HG02943 (cell line): ENCODE measurements around the gene DYNLT2.
"Not testable (repeated sequence)": the region's sequence is repeated elsewhere in the genome, so short reads cannot be mapped to it uniquely, and the experiment has no call there.

Source experiments
- ATAC-seq: cut with Tn5 transposase; IDR thresholded peaks from one replicate; pipeline ENCODE4 v1.9.1; 2021; ENCODE audit warnings: mild to moderate bottlenecking, low read depth, moderate library complexity; ENCODE audit not compliant: unreplicated experiment

The DYNLT2 gene

DNA sequence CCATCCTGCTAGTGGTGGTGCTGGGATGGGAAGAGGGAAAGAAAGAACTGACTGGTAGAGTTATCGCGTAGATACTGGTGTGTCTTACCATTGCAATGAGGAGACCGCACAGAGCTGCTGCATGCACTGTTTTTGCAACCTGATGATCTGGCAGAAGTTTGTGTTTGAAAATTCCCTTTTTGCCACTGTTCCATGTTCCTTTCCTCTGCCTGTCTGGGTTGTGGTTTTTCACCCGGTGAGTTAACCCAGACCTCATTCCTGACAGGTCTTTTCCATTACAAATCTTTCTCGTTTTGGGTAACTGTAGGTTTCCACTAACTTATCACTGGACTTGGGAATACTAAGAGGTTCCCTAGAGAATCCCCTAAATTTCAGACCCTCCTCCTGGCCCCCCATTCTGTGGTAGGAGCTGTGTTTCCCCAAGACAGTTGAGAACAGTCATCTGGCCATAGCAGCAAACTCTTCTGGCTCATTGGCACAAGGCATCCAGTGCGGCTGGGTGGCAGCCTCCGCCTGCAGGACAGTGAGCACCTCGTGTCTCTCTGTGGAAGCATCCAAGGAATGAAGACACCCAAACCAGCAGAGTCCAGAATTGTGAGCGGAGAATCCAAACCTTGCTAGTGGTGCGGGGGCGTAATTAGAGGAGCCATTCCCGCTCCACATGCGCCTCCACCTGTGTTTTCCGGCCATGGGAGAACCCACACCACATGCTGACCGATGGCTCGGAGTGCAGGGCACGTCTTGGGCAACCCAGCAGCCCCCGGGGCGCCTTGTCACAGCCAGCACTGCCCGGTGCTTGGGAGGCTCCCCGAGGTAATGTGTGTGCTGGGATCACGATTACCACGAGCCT is 32.8 kb upstream of the DYNLT2 start:
- ATAC-seq: no peak

DNA sequence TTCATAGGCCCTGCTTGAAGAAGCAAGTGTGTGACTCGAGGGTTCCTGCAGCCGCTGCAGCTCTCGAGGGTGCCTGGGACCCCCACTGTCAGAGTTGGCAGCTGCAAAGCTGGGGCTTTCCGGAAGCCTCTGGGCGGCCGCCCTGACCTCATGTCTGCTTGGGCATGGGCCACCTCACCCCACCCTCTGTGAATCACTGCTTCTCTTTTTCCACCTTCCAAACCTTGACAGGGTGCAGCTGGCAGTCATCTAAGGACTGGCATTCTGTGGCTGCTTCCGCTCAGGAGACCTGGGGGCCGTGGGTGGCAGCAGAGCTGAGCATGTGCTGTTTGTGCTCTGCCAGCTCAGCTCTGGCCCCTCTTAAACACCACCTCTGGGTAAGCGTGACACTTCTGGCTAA is 32.0 kb upstream of the DYNLT2 start:
- ATAC-seq: no peak

DNA sequence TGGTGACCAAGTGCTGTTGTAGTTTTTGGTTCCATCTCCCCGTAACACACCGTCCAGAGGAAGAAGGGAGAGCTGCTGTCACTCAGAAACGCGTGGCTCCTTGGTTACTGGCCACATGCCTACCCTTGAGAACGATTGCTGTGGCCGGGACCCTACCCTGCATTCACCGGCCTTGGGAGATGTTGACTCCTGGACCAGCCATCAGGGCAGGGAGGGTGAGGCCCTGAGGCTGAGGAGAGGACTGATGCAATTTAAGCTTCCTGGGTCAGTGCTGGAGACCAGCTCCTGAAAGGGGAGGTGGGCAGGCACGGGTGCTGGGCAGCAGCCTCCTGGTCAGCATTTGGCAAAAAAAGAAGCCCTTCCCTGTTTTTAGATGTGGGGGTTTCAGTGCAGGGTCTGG is 31.6 kb upstream of the DYNLT2 start:
- ATAC-seq: no peak

DNA sequence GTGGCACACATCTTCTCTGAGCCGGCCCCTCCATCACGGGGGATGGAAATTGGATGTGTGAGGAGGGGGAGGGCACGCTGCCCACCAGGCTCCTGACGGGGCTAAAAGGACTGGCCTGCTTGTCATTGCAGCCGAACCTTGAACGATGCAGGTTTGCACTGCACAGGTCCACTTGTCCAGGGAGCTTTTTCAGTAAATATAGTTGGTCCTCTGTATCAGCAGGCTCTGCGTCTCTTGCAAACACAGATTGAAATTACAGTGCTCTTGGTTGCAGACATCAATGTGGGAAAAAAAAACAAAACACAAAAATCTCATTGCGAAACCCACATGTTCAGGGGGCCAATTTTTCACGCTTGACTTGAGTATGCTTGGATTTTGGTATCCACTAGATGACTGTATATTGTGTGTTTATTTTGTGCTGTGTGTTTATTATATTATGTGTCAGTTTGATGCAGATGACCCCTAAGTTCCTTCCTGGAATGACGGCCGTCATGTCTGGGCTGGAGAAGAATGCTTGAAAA is 29.3 kb upstream of the DYNLT2 start:
- no peak for ATAC-seq

DNA sequence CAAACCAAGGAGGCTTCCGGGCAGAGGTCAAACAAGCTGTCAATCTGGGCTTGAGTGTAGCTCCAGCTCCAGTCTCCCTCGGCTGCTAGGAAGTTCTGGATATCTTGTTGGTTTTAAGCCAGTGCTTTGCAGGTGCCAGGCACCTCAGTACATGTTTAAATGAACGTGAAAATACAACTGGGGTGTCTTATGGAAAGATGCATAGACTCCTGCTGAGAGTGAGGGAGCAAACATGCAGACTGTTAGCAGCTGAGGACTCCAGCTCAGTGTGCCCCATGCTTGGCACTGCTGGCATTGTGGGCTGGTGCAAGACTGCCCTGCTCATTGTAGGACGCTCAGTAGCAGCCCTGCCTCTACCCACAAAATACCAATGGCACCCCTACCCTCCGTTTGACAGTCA is 28.5 kb upstream of the DYNLT2 start:
- ATAC-seq: no peak

DNA sequence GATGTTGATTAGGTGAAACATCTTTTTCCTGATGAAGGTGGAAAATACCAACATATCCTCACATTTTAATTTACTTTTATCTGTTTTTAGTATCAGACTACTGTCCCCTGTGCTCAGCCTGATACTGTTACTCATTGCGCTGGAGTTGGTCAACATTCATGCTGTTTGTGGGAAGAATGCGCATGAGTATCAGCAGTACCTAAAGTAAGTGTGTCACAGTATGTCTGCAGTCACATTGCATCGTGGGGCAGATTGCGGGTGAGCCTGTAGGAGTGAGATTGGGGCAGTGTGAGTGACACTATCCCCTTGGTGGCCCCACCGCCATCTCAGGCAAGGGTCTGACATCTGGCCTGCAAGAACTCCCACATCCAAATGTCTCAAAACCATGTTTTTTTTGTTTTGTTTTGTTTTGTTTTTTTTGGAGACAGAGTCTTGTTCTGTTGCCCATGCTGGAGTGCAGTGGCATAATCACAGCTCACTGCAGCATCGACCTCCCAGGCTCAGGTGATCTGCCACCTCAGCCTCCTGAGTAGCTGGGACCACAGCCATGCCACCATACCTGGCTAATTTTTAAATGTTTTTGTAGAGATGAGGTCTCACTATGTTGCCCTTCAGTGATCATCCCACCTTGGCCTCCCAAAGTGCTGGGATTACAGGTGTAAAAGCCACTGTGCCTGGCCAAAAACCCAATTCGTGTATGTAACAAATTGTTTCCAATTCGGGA is 27.9 kb upstream of the DYNLT2 start:
- no peak for ATAC-seq

DNA sequence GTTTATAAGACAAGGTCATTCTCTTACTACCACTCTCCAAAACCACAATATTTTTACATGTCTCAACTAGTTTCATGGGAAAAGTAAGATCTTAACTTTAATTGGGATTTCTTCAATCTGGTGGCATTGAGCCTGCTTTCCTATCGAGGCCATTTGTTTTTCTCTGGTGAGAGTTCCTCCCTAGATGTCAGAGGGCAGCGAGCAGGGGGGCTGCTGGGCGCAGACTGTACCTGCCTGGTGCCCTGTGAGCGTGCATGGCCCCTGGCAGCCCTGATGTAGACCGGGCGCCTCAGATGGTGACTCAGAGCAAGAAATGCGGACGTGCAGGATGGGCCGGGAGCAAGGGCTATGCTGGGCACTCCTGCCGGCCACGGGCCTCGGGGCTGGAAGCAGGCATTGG is 27.3 kb upstream of the DYNLT2 start:
- no peak for ATAC-seq

DNA sequence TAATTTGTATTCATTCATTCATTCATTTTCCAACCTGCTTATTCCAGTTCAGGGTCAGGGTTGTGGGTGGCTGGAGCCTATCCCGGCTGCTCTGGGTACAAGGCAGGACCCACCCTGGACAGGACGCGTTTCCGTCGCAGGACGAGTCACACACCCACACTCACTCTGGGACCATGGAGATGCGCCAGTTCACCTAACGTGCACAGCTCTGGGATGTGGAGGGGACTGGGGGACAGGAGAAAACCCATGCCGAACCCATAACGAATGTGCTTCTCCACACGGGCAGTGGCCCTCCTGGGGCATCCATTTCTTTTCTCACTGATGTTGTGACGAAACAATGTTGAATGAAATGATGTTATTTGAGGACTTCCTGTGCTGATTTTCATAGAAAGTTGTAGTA is 26.5 kb upstream of the DYNLT2 start:
- no peak for ATAC-seq

DNA sequence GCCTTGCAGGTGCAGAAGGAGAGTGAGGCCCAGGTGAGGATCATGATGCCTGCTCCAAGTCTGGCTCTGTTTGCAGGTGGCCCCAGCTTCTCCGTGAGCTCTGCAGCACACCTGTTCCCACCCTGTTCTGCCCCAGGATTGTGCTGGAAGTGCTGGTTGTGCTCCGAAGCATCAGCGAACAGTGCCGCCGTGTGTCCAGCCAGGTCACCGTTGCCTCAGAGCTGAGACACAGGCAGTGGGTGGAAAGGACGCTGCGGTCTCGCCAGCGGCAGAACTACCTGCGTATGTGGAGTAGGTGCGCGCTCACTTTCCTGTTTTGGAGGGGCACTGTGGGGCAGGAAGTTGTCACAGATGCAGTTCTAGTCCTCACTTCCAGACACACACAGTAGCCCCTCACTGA is 25.0 kb upstream of the DYNLT2 start:
- ATAC-seq: no peak

DNA sequence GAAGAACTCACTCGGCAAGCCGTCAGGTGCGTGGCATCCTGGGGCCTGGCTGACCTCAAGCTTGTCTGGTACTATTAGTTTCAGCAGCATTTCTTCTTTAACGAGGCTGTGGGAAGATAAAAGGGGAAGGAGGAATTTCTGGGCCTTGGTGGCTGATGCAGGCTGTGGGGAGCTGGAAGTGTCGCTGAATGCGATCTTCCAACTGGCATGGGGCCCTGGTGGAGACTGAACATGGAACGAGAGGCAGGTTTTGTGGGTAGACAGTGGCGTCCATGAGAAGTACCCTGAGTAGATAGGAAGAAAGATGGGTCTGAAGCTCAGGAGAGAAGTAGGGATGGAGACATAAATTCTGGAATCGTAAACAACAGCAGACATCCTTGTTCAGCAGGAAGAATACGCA is 23.9 kb upstream of the DYNLT2 start:
- no peak for ATAC-seq

DNA sequence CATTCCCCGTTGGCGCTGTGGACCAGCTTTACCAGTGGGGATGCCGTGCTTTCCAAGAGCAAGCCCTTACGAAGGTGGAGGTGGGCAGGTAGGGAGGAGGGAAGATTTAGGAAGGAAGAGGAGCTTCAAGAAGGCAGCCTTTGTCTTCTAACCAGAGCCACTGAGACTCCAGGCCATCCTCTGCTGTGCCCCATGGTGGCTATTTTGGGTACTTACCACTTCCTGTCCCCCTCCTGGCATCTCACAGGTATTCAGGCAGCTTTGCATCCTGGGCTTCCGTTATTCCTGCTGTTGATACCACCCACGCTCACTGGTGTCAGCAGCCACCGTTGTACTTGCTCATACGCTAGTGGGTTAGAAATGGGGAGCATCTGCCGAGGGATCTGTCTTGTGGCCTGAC is 23.0 kb upstream of the DYNLT2 start:
- no peak for ATAC-seq

DNA sequence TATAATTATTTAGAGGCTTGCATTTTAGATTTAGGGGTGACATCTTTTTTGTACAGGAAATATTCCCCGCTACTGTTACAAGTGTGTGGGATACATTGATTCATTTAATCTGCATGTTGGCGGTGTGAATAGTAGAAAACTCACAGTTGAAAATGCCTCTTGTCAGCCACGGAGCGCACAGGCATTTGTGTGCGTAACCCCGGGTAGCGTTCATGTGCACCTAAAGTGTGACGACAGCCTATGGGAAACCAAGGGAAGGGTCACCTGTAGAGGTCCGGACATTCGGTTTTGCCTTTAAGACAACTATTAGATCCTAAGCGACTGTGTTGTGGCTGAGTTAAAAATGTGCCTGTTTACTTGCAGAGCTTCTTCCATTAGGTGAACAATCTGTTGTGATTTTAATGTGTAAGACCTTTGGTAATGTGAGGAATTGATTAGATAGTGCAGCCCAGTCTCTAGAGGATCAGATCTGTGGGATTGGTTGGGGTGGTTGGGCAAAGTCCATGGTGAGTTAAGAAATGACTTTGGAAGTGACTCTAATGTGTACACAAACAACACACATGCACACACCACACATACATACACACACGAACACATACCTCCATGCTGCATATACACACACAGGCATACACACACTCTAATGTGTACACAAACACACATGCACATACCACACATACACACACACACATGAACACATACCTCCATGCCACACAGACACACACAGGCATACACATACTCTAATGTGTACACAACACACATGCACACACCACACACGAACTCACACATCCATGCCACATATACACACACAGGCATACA is 15.8 kb upstream of the DYNLT2 start:
- ATAC-seq: no peak

DNA sequence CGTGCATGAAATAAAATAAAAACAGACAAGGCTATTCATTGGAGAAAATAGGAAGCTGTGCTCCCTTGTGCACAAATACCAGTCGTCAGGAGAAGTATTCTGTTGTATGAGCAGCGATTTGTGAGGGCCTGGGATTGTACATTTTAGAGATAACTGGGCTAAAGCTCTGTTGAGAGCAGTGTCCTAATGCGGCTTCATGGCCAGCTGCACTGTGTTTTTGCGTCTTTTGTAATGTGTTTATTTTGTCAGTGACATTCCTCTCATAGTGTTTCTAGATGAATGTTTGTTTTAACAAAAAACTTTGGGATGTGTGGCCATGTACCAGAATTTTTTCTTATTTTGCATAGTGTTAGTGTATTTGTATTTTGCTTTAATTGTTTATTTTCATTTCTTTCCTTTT is 14.9 kb upstream of the DYNLT2 start:
- ATAC-seq: no peak

DNA sequence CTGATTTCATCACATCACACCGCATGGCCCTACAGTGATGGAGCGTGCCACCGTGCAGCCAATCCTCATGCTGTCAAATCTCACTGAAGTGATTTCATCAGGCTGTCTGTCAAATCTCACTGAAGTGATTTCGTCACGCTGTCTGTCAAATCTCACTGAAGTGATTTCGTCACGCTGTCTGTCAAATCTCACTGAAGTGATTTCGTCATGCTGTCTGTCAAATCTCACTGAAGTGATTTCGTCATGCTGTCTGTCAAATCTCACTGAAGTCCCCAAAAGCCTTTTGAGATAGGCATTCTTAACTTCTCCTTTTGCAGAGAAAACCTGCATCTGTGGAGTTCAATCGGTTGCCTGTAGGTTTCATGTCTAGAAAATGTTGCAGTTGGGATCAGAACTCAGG is 14.4 kb upstream of the DYNLT2 start:
- ATAC-seq: not testable (repeated sequence)

DNA sequence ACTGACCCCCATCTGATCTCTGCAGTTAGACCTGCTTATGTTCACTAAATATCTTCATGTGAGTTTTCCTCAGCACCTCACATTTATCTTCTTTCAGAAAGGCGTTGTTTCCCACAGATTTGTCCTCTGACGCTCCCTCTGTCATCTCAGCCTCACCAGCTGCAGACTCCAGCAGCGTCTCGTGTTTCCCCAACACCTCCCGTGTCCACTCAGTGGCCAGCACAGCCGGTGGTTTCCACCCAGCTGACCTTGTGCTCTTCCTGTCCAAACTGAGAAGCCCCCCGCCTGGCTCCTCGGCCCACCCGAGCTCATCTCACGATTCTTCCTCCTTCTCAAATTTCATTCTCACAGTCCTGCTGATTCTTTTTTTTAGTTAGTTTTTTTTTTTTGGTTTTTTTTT is 12.5 kb upstream of the DYNLT2 start:
- ATAC-seq: no peak

DNA sequence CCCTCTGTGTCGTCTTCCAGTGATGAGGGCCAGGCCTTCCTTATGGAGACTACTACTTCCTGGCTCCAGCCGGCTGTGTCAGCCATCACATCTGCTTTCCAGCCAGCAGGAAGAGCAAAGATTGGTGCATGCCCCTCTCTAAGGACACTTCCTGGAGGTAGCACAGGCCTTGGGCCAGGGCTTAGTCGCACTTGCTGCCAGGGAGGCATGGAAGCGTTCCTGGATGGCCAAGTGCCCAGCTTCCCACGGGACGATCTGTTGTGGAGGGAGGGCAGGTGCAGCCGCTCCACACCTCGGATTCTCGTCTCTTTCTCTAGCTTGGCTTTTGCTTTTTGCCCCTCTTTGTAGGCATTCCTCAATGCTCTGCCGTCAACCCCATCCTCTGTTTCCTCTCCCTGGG is 11.9 kb upstream of the DYNLT2 start:
- no peak for ATAC-seq

DNA sequence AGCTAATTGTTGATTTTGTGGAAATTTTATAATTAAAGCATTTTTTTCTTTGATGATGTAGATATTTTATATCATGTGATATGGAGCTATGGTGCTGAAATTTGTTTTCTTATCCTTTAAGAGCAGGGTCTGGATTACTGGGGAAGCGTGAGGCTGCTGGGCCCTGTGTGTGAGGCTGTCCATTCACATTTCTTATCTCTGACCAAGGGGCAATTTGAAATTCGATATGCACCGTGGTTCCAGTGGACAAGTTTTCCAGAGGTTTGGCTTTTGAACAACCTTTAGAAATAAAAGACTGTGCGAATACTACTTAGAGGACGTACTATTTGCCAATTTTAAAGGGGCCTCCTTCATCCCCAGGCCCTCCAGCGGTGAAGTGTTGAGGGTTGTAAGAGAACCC is 3.8 kb upstream of the DYNLT2 start:
- ATAC-seq: no peak

DNA sequence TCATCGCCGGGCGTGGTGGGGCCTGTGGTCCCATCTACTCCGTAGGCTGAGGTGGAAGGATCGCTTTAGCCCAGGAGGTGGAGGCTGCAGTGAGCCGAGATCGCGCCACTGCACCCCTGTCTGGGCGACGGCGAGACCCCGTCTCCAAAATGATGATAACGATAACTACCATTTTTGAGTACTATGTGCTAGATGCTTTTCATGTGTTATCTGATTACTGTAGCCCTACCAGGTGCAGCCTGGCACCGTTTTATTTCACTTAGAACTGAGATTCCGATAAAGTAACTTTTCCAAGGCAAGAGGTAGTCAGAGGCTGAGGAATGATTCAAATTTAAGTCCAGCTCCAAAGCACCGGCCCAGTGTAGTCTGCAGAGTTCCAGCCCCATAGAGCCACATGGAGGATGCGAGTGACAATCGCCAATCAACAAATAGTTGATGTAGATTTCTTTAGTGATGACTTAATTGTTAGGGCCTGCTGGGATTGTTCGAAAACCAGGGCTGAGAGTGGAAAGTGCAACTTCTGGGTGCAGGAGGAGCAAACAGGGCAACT is 777 bp upstream of the DYNLT2 start:
- ATAC-seq: no peak

DNA sequence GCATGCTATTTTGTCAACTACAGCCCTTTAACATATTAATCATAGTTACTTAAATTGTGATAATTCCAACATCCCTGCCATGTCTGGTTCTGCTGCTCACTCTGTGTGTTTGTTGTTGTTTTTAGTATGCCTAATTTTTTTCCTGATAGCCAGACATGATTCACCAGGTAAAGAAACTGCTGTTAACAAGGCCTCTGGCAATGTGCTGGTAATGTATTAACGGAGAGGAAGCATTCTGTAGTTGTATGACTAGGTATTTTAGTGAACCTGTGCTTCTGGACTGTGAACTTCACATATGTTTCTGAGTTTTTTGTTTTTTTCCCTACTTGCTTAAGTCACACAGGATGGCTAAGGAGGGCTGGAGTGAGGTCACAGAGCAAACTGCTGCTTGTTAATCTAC is 4.8 kb downstream of the DYNLT2 start:
- ATAC-seq: no peak

DNA sequence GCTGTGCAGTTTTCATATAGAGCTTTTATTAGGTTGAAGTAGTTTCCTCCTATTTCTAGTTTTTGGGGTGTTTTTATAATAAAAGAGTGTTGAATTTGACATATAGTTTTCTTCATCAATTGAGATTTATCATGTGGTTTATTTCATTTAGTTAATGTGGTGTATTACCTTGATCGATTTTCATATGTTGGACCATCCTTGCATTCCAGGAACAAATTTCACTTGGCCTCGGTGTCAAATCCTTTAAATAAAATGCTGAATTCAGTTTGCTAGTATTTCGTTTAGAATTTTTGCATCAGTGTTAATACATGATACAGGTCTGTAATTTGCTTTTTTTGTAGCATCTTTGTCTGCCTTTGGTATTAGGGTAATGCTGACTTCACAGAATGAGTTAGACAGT is 6.0 kb downstream of the DYNLT2 start:
- no peak for ATAC-seq

DNA sequence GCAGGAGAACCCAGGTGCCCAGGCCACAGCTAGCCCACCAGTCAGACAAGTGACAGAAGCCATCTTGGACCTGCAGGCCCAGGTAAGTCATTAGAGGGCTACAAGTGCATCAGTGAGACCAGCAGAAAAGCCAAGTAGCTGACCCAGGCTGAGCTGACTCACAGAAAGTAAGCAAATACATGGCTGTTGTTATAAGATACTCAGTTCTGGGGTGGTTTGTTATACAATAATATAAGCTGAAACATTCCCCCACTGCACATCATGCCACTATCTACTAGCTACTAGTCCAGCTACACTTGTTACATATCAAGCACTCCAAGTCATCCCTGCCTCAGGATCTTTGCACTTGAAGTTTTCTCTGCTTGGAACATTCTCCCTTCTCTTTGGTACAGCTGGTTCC is 10.0 kb downstream of the DYNLT2 start:
- ATAC-seq: no peak
